Measurements from ENCODE around the gene KNG1. TPM values are rescaled to one million over a fixed set of nuclear protein-coding genes. Genes with fewer than 3 reads are reported as not detected.

Gene KNG1
- total RNA-seq, 1 donor from 2014 or later: not detected

Other genes starting within 250 kb of the KNG1 start
- gene CRYGS, start 173.0 kb upstream of the KNG1 start, total RNA-seq: 5.0 and 5.4 TPM in 2 replicates
- gene TBCCD1, start 150.0 kb upstream of the KNG1 start, total RNA-seq: 16.0 and 17.7 TPM in 2 replicates
- 68.2 and 73.0 TPM in 2 replicates for gene DNAJB11, start 146.6 kb upstream of the KNG1 start, total RNA-seq
- not detected in 2 replicates for gene AHSG, start 104.3 kb upstream of the KNG1 start, total RNA-seq
- gene FETUB, start 77.0 kb upstream of the KNG1 start, total RNA-seq: not detected in 2 replicates
- gene HRG, start 51.3 kb upstream of the KNG1 start, total RNA-seq: not detected in 2 replicates
- 352 and 366 TPM in 2 replicates for gene EIF4A2, start 66.2 kb downstream of the KNG1 start, total RNA-seq
- 79.5 and 85.9 TPM in 2 replicates for gene RFC4, start 89.1 kb downstream of the KNG1 start, total RNA-seq
- gene ADIPOQ, start 125.4 kb downstream of the KNG1 start, total RNA-seq: not detected in 2 replicates
- 113 and 117 TPM in 2 replicates for gene ST6GAL1, start 213.2 kb downstream of the KNG1 start, total RNA-seq